ENCODE data around the gene HOXC10. TPM values are rescaled to one million over a fixed set of nuclear protein-coding genes. Genes with fewer than 3 reads are reported as not detected.
A peak's percentile ranks its signal among the peaks of the same experiment; 100 is the strongest.

HOXC10 gene
- total RNA-seq, 2 donors from 2014 or later, result not detected

DNA sequence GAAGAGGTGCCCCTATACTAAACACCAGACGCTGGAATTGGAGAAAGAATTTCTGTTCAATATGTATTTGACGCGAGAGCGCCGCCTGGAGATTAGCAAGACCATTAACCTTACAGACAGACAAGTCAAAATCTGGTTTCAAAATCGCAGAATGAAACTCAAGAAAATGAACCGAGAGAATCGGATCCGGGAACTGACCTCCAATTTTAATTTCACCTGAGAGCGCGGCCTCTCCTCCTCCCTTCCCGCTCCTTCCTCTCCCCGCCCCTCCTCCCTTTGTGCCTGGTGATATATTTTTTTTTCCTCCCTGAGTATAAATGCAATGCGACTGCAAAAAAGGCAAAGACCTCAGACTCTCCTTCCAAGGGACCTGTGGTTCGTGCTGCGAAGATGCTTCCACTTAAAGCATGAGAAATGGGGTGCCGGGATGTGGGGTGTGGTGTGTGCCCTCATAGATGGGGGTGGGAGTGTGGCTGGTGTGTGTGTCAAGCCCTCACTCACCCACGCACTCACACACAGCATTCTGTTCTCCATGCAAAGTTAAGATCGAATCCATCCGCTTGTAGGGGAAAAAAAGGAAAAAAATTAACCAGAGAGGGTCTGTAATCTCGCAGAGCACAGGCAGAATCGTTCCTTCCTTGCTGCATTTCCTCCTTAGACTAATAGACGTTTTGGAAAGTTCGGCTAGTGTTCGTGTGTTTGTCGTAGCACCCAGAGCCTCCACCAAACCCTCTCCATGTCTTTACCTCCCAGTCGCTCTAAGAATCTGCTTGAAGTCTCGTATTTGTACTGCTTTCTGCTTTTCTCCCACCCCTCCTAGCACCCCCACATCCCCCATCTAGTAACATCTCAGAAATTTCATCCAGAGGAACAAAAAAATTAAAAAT, 4.5 kb downstream of the HOXC10 start:
- TF ChIP-seq, protein P1, sequence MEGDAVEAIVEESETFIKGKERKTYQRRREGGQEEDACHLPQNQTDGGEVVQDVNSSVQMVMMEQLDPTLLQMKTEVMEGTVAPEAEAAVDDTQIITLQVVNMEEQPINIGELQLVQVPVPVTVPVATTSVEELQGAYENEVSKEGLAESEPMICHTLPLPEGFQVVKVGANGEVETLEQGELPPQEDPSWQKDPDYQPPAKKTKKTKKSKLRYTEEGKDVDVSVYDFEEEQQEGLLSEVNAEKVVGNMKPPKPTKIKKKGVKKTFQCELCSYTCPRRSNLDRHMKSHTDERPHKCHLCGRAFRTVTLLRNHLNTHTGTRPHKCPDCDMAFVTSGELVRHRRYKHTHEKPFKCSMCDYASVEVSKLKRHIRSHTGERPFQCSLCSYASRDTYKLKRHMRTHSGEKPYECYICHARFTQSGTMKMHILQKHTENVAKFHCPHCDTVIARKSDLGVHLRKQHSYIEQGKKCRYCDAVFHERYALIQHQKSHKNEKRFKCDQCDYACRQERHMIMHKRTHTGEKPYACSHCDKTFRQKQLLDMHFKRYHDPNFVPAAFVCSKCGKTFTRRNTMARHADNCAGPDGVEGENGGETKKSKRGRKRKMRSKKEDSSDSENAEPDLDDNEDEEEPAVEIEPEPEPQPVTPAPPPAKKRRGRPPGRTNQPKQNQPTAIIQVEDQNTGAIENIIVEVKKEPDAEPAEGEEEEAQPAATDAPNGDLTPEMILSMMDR (IDR thresholded peaks at IDR 0.05), result peak in 1 of 2 donors; percentile 30
- H3K27me3 ChIP-seq, result peaks cover 74 to 95% of the 10 kb centered on the region in 2 donors

DNA sequence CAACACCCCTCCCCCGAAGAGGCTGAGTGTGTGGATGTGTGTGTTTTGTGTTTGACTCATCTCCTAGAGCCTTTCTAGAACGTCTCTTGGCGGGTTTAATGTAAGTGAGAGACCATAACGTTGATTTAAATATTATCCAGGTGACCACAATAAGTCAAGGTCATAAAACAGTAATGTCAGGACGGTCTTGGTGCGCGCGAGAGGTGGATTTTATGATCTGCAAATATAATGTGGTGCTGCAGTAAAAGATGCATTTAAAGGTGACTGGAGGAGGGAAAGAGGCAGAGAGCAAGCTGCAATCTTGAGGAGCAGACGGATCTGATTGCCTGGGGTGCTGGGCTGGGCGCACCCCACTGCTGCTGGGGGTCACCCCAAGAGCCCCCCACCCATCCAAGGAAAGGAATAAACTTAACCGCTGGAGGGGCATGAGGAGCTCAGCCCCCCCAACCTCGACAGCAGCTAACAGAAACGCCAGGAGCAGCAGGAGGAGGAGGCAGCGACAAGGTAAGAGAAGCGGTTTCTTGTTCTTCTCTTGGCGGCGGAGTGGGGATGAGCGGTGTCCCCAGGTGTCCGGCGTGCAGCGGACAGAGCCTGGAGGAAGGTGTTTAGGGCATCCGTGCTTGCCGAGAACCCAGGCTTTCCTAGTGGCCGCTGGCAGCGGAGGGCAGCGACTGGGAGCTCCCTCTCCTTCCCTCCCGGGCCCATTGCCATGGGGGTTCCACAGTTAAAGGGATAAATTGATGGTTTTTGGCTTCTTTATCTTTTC, 5.5 kb downstream of the HOXC10 start:
- Histone ChIP-seq H3K9me3 (no peaks in the 10 kb centered on the region), H3K27me3 (peaks cover 74 to 95% of the 10 kb centered on the region in 2 donors), H3K4me1 (peaks cover 0 to 30% of the 10 kb centered on the region in 2 donors), H3K27ac (no peak overlapping the region), H3K4me3 (no peak overlapping the region), H3K36me3 (no peaks in the 10 kb centered on the region)
- TF ChIP-seq, protein P1 (IDR thresholded peaks at IDR 0.05), result no peak
- no peak for DNase-seq (ENCODE audit: low spot score)

More for the DNA sequence above, 4.5 kb downstream of the HOXC10 start:
- no peak overlapping the region for H3K4me3 ChIP-seq
- no peaks in the 10 kb centered on the region for H3K9me3 ChIP-seq
- no peak for DNase-seq (ENCODE audit: low spot score)
- no peaks in the 10 kb centered on the region for H3K36me3 ChIP-seq
- H3K4me1 ChIP-seq, result peaks cover 0 to 30% of the 10 kb centered on the region in 2 donors
- no peak overlapping the region for H3K27ac ChIP-seq

DNA sequence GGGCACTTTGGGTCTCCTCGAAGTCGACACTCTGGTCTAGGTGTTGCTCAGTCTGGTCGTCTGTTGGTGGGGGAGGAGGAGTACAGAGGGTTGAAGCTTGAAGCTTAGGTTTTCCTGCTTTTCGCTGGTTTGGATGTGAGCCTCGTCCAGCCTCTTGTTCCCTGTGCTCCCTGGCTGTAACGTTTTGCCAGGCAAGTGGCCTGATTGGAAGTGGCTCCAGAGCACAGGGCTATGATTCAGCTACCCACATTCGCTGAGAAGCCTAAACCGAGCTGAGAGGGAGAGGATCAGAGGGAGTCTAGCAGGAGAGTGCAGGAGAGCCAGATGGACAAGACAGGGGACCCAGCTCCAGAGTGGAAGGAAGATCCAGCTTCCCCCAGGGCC, 6.1 kb downstream of the HOXC10 start:
- Histone ChIP-seq H3K4me3 (no peak overlapping the region), H3K9me3 (no peaks in the 10 kb centered on the region), H3K36me3 (no peaks in the 10 kb centered on the region), H3K27me3 (peaks cover 74 to 92% of the 10 kb centered on the region in 2 donors), H3K27ac (no peak overlapping the region), H3K4me1 (peaks cover 0 to 30% of the 10 kb centered on the region in 2 donors)
- DNase-seq (ENCODE audit: low spot score), result no peak
- TF ChIP-seq, protein P1 (IDR thresholded peaks at IDR 0.05), result no peak

DNA sequence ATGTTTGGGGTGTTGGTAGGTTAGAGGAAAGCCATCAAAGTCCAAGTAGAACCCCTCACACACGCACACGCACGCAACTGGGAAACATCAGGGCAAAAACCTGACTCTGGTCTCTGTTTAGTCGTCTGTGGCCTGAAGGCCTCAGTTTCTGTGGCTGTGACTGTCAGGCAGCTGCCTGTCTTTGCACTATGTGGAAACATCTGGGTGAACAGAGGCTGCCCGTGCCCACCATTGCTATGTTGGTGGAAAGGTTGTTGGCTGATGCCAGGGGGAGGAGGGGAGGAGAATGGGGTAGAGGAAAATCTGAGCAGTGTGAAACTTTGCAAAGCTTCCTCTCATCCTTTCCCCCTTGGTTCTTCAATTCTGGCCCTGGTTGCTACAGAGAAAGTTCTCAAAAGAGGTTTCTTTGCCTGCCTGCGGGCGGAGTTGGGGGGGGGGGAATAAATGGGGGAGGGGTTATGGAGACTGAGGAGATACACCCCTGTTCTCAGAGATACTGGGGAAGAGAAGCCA, 7.5 kb downstream of the HOXC10 start:
- H3K4me3 ChIP-seq, result no peak overlapping the region

More for the DNA sequence above, 7.5 kb downstream of the HOXC10 start:
- Histone ChIP-seq H3K27me3 (peaks cover 74 to 92% of the 10 kb centered on the region in 2 donors), H3K36me3 (no peaks in the 10 kb centered on the region), H3K4me1 (peaks cover 0 to 28% of the 10 kb centered on the region in 2 donors), H3K27ac (no peak overlapping the region), H3K9me3 (no peaks in the 10 kb centered on the region)
- TF ChIP-seq, protein P1 (IDR thresholded peaks at IDR 0.05), result no peak
- DNase-seq (ENCODE audit: low spot score), result no peak

Measured in right atrium auricular region (tissue), 2 donors.